Esophagus muscularis mucosa (tissue), 4 donors: ENCODE measurements around the gene MAPK4. TPM values are rescaled to one million over a fixed set of nuclear protein-coding genes. Genes with fewer than 3 reads are reported as not detected.

Experiments
- DNase-seq: peaks from one replicate; pipeline ENCODE4 v3.0.0-alpha.2; 2017; ENCODE audit errors: extremely low spot score
- H3K27ac ChIP-seq, 4 donors: fragments of 200-600 bp; sonication (generic); replicated peaks in 1 of 4; 1 replicate in 3 of 4; 2 replicates in 1 of 4; pipeline ENCODE4 v1.5.1; 2016 to 2019; ENCODE audit warnings: mild to moderate bottlenecking in 1 of 4
- H3K27me3 ChIP-seq, 4 donors: fragments of 200-600 bp; sonication (generic); one replicate each; pipeline versions ENCODE4 v1.5.1 to v1.6.0; 2016 to 2019
- H3K36me3 ChIP-seq, 4 donors: fragments of 200-600 bp; sonication (generic); one replicate each; pipeline ENCODE4 v1.5.1; 2016 to 2019
- H3K4me1 ChIP-seq, 4 donors: fragments of 200-600 bp; sonication (generic); one replicate each; pipeline ENCODE4 v1.5.1; 2016 to 2019
- H3K4me3 ChIP-seq, 4 donors: fragments of 200-600 bp; sonication (generic); 1 replicate in 2 of 4; 2 replicates in 2 of 4; pipeline ENCODE4 v1.5.1; 2016 to 2019; ENCODE audit warnings: mild to moderate bottlenecking in 4 of 4, moderate library complexity in 1 of 4
- H3K9me3 ChIP-seq, 4 donors: fragments of 200-600 bp; sonication (generic); 1 replicate in 3 of 4; 2 replicates in 1 of 4; pipeline ENCODE4 v1.5.1; 2016 to 2019
- CTCF ChIP-seq, 3 experiments: fragments of 200-600 bp in 2 of 3; fragments of 450-650 bp in 1 of 3; sonication (generic) in 2 of 3; IDR thresholded peaks; one replicate each; pipeline ENCODE4 v1.5.1; 2017 to 2019; ENCODE audit warnings: antibody characterized with exemption in 3 of 3, mild to moderate bottlenecking in 2 of 3, moderate library complexity in 1 of 3
- EP300 ChIP-seq: sonication (generic); formaldehyde crosslinking; IDR thresholded peaks from one replicate; pipeline ENCODE4 v1.6.1; 2017; ENCODE audit warnings: antibody characterized with exemption
- POLR2A ChIP-seq: fragments of 450-650 bp; IDR thresholded peaks from one replicate; pipeline ENCODE4 v1.6.1; 2017; ENCODE audit warnings: antibody characterized with exemption, moderate library complexity, mild to moderate bottlenecking, low read depth
- POLR2AphosphoS5 ChIP-seq, 2 donors: sonication (generic); formaldehyde crosslinking; IDR thresholded peaks; one replicate each; pipeline ENCODE4 v1.6.1; 2017; ENCODE audit warnings: antibody characterized with exemption in 2 of 2
- WGBS: methylation state at CpG from one replicate; pipeline ENCODE4 v1.1.5; 2018; 5-methylcytosine and 5-hydroxymethylcytosine counted together
- intact Hi-C: fragments of 100-400 bp; cut with DNase I; formaldehyde crosslinking; loops from one replicate; pipeline ENCODE4 v1.15.1; 2023
- total RNA-seq, 4 donors: library from RNA; depleted of rRNA; stranded (reverse); fragments of >200 nt; gene quantifications; one replicate each; pipeline versions ENCODE4 v1.1.0 to v1.2.1, GENCODE V29; 2016

MAPK4 gene
- total RNA-seq, 4 donors from 2014 or later = 6.2 to 14.5 (median 9.6) TPM

- no peak for DNase-seq
- intact Hi-C loops = no loop called here
- no peak overlapping the region for H3K27ac ChIP-seq
- H3K27me3 ChIP-seq = no peaks in the 10 kb centered on the region
- TF ChIP-seq CTCF (IDR thresholded peaks at IDR 0.05) (no peak), POLR2A (no peak), POLR2AphosphoS5 (IDR thresholded peaks at IDR 0.05) (no peak), EP300 (no peak)
- no peak overlapping the region for H3K4me3 ChIP-seq
- WGBS = 93% methylated on average over 3 of the region's 3 CpGs
- H3K9me3 ChIP-seq = no peaks in the 10 kb centered on the region
- peaks cover 0 to 15% (median 7%) of the 10 kb centered on the region in 4 donors for H3K4me1 ChIP-seq
- H3K36me3 ChIP-seq = no peaks in the 10 kb centered on the region
Measured at GRCh38 chr18:50671376-50671775, 111.5 kb downstream of the MAPK4 start.

- intact Hi-C loops = no loop called here
Measured at GRCh38 chr18:50674307-50674980, 114.6 kb downstream of the MAPK4 start.

GRCh38 chr18:50675043-50675442 lies 115.2 kb downstream of the MAPK4 start:
- Histone ChIP-seq H3K27me3 (no peaks in the 10 kb centered on the region), H3K4me3 (no peak overlapping the region), H3K9me3 (no peaks in the 10 kb centered on the region), H3K4me1 (peaks cover 0 to 15% (median 7%) of the 10 kb centered on the region in 4 donors), H3K27ac (peak overlapping the region in 1 of 4 donors; percentile 25), H3K36me3 (no peaks in the 10 kb centered on the region)
- no peak for TF ChIP-seq EP300
- TF ChIP-seq POLR2AphosphoS5 (IDR thresholded peaks at IDR 0.05) = no peak
- TF ChIP-seq POLR2A = no peak
- no peak for TF ChIP-seq CTCF (IDR thresholded peaks at IDR 0.05)
- no peak for DNase-seq
- intact Hi-C loops = no loop called here
- 80% methylated on average over 6 of the region's 6 CpGs for WGBS

More at GRCh38 chr18:50674307-50674980, 114.6 kb downstream of the MAPK4 start:
- Histone ChIP-seq H3K27me3 (no peaks in the 10 kb centered on the region), H3K4me1 (peaks cover 0 to 15% (median 7%) of the 10 kb centered on the region in 4 donors), H3K4me3 (no peak overlapping the region), H3K27ac (peak overlapping the region in 2 of 4 donors; percentile 1 to 25), H3K9me3 (no peaks in the 10 kb centered on the region), H3K36me3 (no peaks in the 10 kb centered on the region)
- no peak for TF ChIP-seq CTCF (IDR thresholded peaks at IDR 0.05)
- TF ChIP-seq POLR2A = no peak
- TF ChIP-seq POLR2AphosphoS5 (IDR thresholded peaks at IDR 0.05) = no peak
- no peak for TF ChIP-seq EP300
- WGBS = 42% methylated on average over 10 of the region's 10 CpGs
- no peak for DNase-seq

GRCh38 chr18:50678651-50679050 lies 118.8 kb downstream of the MAPK4 start:
- no peak for TF ChIP-seq CTCF (IDR thresholded peaks at IDR 0.05)
- TF ChIP-seq POLR2AphosphoS5 (IDR thresholded peaks at IDR 0.05) = no peak
- TF ChIP-seq EP300 = no peak
- no peak for TF ChIP-seq POLR2A
- intact Hi-C loops = no loop called here
- 90% methylated on average over 6 of the region's 6 CpGs for WGBS
- H3K27me3 ChIP-seq = no peaks in the 10 kb centered on the region
- H3K27ac ChIP-seq = no peak overlapping the region
- H3K4me3 ChIP-seq = no peak overlapping the region
- no peaks in the 10 kb centered on the region for H3K36me3 ChIP-seq
- DNase-seq = no peak
- H3K9me3 ChIP-seq = no peaks in the 10 kb centered on the region
- H3K4me1 ChIP-seq = peaks cover 0 to 15% (median 7%) of the 10 kb centered on the region in 4 donors
